ENCODE results near the gene KRTAP5-4.
"Not testable (repeated sequence)": the region's sequence is repeated elsewhere in the genome, so short reads cannot be mapped to it uniquely, and the experiment has no call there.

KRTAP5-4 gene

GRCh38 chr11:1598406-1598805 is 23.5 kb downstream of the KRTAP5-4 start:
- not testable (repeated sequence) for DNase-seq

- DNase-seq: no peak
These were observed 24.0 kb downstream of the KRTAP5-4 start, which contains the start of gene KRTAP5-2 for GRCh38 chr11:1597994-1598380. Gene KRTAP5-2, minus strand, starts transcription at chr11:1598294. Its CDS starts 44 bp downstream, at chr11:1598250.

- no peak for DNase-seq
These were observed 24.5 kb downstream of the KRTAP5-4 start for GRCh38 chr11:1597331-1597993.

GRCh38 chr11:1596576-1597121 is 25.3 kb downstream of the KRTAP5-4 start:
- DNase-seq: not testable (repeated sequence)

GRCh38 chr11:1595994-1596575 is 25.9 kb downstream of the KRTAP5-4 start:
- DNase-seq: peak; percentile 9

- DNase-seq: no peak
These were observed 29.3 kb downstream of the KRTAP5-4 start for GRCh38 chr11:1592628-1593027.

GRCh38 chr11:1589996-1590395 is 31.9 kb downstream of the KRTAP5-4 start:
- DNase-seq: no peak

- DNase-seq: not testable (repeated sequence)
These were observed 32.6 kb downstream of the KRTAP5-4 start for GRCh38 chr11:1589191-1589963.

GRCh38 chr11:1586699-1587098 is 35.2 kb downstream of the KRTAP5-4 start:
- no peak for DNase-seq

GRCh38 chr11:1584661-1585370 is 37.1 kb downstream of the KRTAP5-4 start, which contains the start of gene KRTAP5-1:
Gene KRTAP5-1, minus strand, starts transcription at chr11:1585283. Its CDS starts 34 bp downstream, at chr11:1585249.
- DNase-seq: not testable (repeated sequence)

GRCh38 chr11:1582909-1583308 is 39.0 kb downstream of the KRTAP5-4 start:
- DNase-seq: not testable (repeated sequence)

GRCh38 chr11:1581976-1582375 is 40.0 kb downstream of the KRTAP5-4 start:
- no peak for DNase-seq

GRCh38 chr11:1576825-1577224 is 45.1 kb downstream of the KRTAP5-4 start:
- no peak for DNase-seq

- DNase-seq: not testable (repeated sequence)
These were observed 46.2 kb downstream of the KRTAP5-4 start for GRCh38 chr11:1575756-1576155.

- no peak for DNase-seq
These were observed 47.0 kb downstream of the KRTAP5-4 start for GRCh38 chr11:1574933-1575242.

- DNase-seq: peak; percentile 87
These were observed 47.6 kb downstream of the KRTAP5-4 start for GRCh38 chr11:1574238-1574932.

- DNase-seq: no peak
These were observed 48.1 kb downstream of the KRTAP5-4 start for GRCh38 chr11:1573903-1574237.

GRCh38 chr11:1573077-1573902 is 48.6 kb downstream of the KRTAP5-4 start:
- DNase-seq: no peak

GRCh38 chr11:1572197-1573076 is 49.5 kb downstream of the KRTAP5-4 start, which contains the start of gene DUSP8:
Gene DUSP8, minus strand, starts transcription at chr11:1572271. Its CDS starts 6,445 bp downstream, at chr11:1565826.
- DNase-seq: peak; percentile 66

- DNase-seq: no peak
These were observed 50.2 kb downstream of the KRTAP5-4 start for GRCh38 chr11:1571760-1572196.
